Progenitor cell of endocrine pancreas (in vitro differentiated cells): ENCODE results near the gene MYBPC3. TPM values are rescaled to one million over a fixed set of nuclear protein-coding genes. Genes with fewer than 3 reads are reported as not detected.

ENCODE experiments used
- DNase-seq: peaks from one replicate; pipeline ENCODE4 v3.0.0; 2021; ENCODE audit warnings: low spot score; ENCODE audit not compliant: unreplicated experiment
- H3K27ac Mint-ChIP-seq: 2 replicates; pipeline ENCODE4 v1.8.0; 2021; ENCODE audit warnings: mild to moderate bottlenecking, moderate library complexity, mixed read lengths
- H3K27me3 Mint-ChIP-seq: 2 replicates; pipeline ENCODE4 v1.8.0; 2021; ENCODE audit warnings: mixed read lengths
- H3K36me3 Mint-ChIP-seq: 2 replicates; pipeline ENCODE4 v1.8.0; 2022; ENCODE audit warnings: mixed read lengths; ENCODE audit not compliant: insufficient read depth
- H3K4me1 Mint-ChIP-seq: 2 replicates; pipeline ENCODE4 v1.8.0; 2021; ENCODE audit warnings: low read depth, mixed read lengths
- H3K4me3 Mint-ChIP-seq: 2 replicates; pipeline ENCODE4 v1.8.0; 2021; ENCODE audit warnings: low read depth, mild to moderate bottlenecking, moderate library complexity, mixed read lengths
- H3K9me3 Mint-ChIP-seq: 2 replicates; pipeline ENCODE4 v1.8.0; 2021; ENCODE audit warnings: low read depth, mixed read lengths
- total RNA-seq: library from RNA; stranded (reverse); gene quantifications from 2 replicates; pipeline ENCODE4 v1.2.1, GENCODE V29; 2021
- TF ChIP-seq, protein P1 (sequence below): fragments of 200-600 bp; sonication (generic); IDR thresholded peaks from one replicate; pipeline ENCODE4 v1.5.0; 2021; ENCODE audit warnings: antibody characterized with exemption, mild to moderate bottlenecking; ENCODE audit not compliant: unreplicated experiment

The MYBPC3 gene
- total RNA-seq, 1 donor from 2014 or later, result 0.10 TPM

DNA sequence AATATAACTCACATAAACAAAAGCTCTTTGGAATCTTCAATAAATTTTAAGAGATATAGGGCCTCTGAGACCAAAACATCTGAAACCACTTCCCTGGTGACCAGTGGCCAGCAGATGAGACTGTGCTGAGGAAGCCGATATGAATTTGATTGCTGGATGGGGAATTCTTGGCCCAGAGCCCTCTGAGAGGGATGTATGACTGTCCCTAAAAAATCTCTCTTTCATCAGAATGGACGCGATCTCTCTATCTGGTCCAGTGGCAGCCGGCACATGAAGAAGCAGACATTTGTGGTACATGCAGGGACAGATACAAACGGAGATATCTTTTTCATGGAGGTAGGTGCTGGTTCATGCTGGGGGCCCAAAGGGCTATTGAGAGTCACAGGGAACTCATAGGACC lies 37.5 kb downstream of the MYBPC3 start:
- Mint-ChIP-seq H3K4me1 (no peaks in the 10 kb centered on the region), H3K9me3 (no peaks in the 10 kb centered on the region), H3K4me3 (no peak overlapping the region), H3K27me3 (no peaks in the 10 kb centered on the region), H3K36me3 (peaks cover 8% of the 10 kb centered on the region), H3K27ac (no peak overlapping the region)
- no peak for DNase-seq
- TF ChIP-seq, protein P1, sequence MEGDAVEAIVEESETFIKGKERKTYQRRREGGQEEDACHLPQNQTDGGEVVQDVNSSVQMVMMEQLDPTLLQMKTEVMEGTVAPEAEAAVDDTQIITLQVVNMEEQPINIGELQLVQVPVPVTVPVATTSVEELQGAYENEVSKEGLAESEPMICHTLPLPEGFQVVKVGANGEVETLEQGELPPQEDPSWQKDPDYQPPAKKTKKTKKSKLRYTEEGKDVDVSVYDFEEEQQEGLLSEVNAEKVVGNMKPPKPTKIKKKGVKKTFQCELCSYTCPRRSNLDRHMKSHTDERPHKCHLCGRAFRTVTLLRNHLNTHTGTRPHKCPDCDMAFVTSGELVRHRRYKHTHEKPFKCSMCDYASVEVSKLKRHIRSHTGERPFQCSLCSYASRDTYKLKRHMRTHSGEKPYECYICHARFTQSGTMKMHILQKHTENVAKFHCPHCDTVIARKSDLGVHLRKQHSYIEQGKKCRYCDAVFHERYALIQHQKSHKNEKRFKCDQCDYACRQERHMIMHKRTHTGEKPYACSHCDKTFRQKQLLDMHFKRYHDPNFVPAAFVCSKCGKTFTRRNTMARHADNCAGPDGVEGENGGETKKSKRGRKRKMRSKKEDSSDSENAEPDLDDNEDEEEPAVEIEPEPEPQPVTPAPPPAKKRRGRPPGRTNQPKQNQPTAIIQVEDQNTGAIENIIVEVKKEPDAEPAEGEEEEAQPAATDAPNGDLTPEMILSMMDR, result no peak

- Mint-ChIP-seq H3K9me3 (peaks cover 3% of the 10 kb centered on the region), H3K27me3 (no peaks in the 10 kb centered on the region), H3K4me1 (no peaks in the 10 kb centered on the region), H3K4me3 (no peak overlapping the region), H3K27ac (no peak overlapping the region), H3K36me3 (peaks cover 23% of the 10 kb centered on the region)
- DNase-seq, result no peak
- TF ChIP-seq, protein P1, result no peak
Measured at GRCh38 chr11:47308050-47308823, 44.3 kb downstream of the MYBPC3 start.

- H3K4me1 Mint-ChIP-seq, result no peaks in the 10 kb centered on the region
- H3K36me3 Mint-ChIP-seq, result peaks cover 39% of the 10 kb centered on the region
- no peak overlapping the region for H3K27ac Mint-ChIP-seq
- no peaks in the 10 kb centered on the region for H3K27me3 Mint-ChIP-seq
- no peak overlapping the region for H3K4me3 Mint-ChIP-seq
- TF ChIP-seq, protein P1, result no peak
- no peak for DNase-seq
- peaks cover 14% of the 10 kb centered on the region for H3K9me3 Mint-ChIP-seq
Measured at GRCh38 chr11:47306484-47306844, 46.0 kb downstream of the MYBPC3 start.

DNA sequence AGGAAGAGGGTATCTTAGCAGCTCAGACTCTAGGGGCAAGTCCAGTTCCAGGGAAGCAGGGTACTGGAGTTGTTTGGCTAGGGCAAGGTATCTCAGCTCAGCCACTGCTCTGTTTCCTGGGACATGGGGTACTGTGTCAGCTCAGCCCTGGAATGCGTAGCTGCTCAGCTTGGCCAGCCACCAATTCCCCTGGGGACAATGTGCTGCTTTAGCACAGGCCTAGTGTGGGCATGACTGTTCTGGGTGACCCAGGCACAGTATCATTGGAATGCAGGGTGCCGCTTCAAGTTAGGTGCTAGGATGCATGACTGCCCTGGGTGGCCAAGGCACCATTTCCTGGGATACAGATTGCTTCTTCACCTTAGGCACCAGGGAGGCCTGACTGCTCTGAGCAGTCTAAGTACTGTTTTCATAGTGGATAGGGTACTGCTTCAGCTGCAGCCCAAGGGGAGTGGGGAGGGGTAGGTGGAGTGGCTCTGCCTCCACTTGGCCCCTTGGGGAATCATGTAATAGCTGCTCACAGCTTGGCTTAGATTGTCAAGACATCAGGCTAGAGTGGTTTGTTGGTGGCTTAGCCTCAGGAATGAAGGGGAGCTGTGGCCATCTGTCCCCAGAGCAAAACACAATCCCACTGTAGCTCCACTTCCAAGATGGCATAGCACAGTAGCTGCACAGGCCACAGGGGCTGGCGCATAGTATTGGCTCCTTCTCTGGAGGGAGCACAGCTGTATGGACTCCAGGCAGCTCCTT lies 46.6 kb downstream of the MYBPC3 start:
- Mint-ChIP-seq H3K27me3 (no peaks in the 10 kb centered on the region), H3K9me3 (peaks cover 18% of the 10 kb centered on the region), H3K36me3 (peaks cover 42% of the 10 kb centered on the region), H3K27ac (no peak overlapping the region), H3K4me1 (no peaks in the 10 kb centered on the region), H3K4me3 (no peak overlapping the region)
- TF ChIP-seq, protein P1, result no peak
- no peak for DNase-seq

GRCh38 chr11:47302853-47303252 lies 49.6 kb downstream of the MYBPC3 start:
- H3K9me3 Mint-ChIP-seq, result peaks cover 40% of the 10 kb centered on the region
- no peaks in the 10 kb centered on the region for H3K27me3 Mint-ChIP-seq
- DNase-seq, result no peak
- TF ChIP-seq, protein P1, result no peak
- H3K4me3 Mint-ChIP-seq, result no peak overlapping the region
- H3K36me3 Mint-ChIP-seq, result peaks cover 58% of the 10 kb centered on the region
- H3K4me1 Mint-ChIP-seq, result no peaks in the 10 kb centered on the region
- no peak overlapping the region for H3K27ac Mint-ChIP-seq
